GM19025 (cell line): ENCODE measurements around the gene PODXL2.

Experiments
- ATAC-seq: cut with Tn5 transposase; IDR thresholded peaks from one replicate; pipeline ENCODE4 v1.9.1; 2021; ENCODE audit warnings: mild to moderate bottlenecking, low read depth, moderate library complexity; ENCODE audit not compliant: unreplicated experiment

Gene PODXL2

GRCh38 chr3:127625821-127626220 is 3.2 kb upstream of the PODXL2 start:
- no peak for ATAC-seq

- no peak for ATAC-seq
Measured at GRCh38 chr3:127628426-127628787, 578 bp upstream of the PODXL2 start.

- ATAC-seq, result no peak
Measured at GRCh38 chr3:127629467-127630403, 750 bp downstream of the PODXL2 start.

- no peak for ATAC-seq
Measured at GRCh38 chr3:127630811-127631714, 2.1 kb downstream of the PODXL2 start.

GRCh38 chr3:127632035-127632820 is 3.2 kb downstream of the PODXL2 start:
- ATAC-seq, result no peak

- no peak for ATAC-seq
Measured at GRCh38 chr3:127634653-127635052, 5.7 kb downstream of the PODXL2 start.

- no peak for ATAC-seq
Measured at GRCh38 chr3:127637546-127637945, 8.6 kb downstream of the PODXL2 start.

- ATAC-seq, result no peak
Measured at GRCh38 chr3:127637971-127638370, 9.0 kb downstream of the PODXL2 start.

- ATAC-seq, result no peak
Measured at GRCh38 chr3:127639173-127640041, 10.4 kb downstream of the PODXL2 start.

GRCh38 chr3:127640042-127640355 is 11.0 kb downstream of the PODXL2 start:
- no peak for ATAC-seq

- ATAC-seq, result no peak
Measured at GRCh38 chr3:127644641-127645370, 15.8 kb downstream of the PODXL2 start.

- no peak for ATAC-seq
Measured at GRCh38 chr3:127645371-127646015, 16.5 kb downstream of the PODXL2 start.

GRCh38 chr3:127646501-127647046 is 17.6 kb downstream of the PODXL2 start:
- ATAC-seq, result no peak

GRCh38 chr3:127647166-127647844 is 18.3 kb downstream of the PODXL2 start:
- ATAC-seq, result no peak

GRCh38 chr3:127647845-127648204 is 18.8 kb downstream of the PODXL2 start:
- ATAC-seq, result no peak

- ATAC-seq, result no peak
Measured at GRCh38 chr3:127650236-127650635, 21.3 kb downstream of the PODXL2 start.

- ATAC-seq, result no peak
Measured at GRCh38 chr3:127651516-127652172, 22.7 kb downstream of the PODXL2 start.
